Measurements from ENCODE around the gene RPP25. TPM values are rescaled to one million over a fixed set of nuclear protein-coding genes. Genes with fewer than 3 reads are reported as not detected.

RPP25 gene
- total and polyA plus RNA-seq, 8 donors: 3.0 to 6.7 (median 4.7) TPM

GRCh38 chr15:74983725-74984231, 27.2 kb upstream of the RPP25 start:
- intact Hi-C loops (cut with DNase I): no loop called here

GRCh38 chr15:74982183-74982582, 25.6 kb upstream of the RPP25 start:
- Histone ChIP-seq H3K27me3 (no peaks in the 10 kb centered on the region), H3K4me3 (no peak overlapping the region), H3K4me1 (no peaks in the 10 kb centered on the region), H3K36me3 (no peaks in the 10 kb centered on the region), H3K27ac (no peak overlapping the region), H3K9me3 (no peaks in the 10 kb centered on the region)
- DNase-seq (no peak), ATAC-seq (no peak), FAIRE-seq (no peak)
- intact Hi-C loops (cut with DNase I): no loop called here
- TF ChIP-seq CTCF (IDR thresholded peaks at IDR 0.05): no peak
- 74 to 76% methylated on average over 5 of the region's 5 CpGs for whole genome bisulfite sequencing, 2 donors

More at GRCh38 chr15:74983725-74984231, 27.2 kb upstream of the RPP25 start:
- DNase-seq (peak in 1 of 6 donors; percentile 4), FAIRE-seq (no peak), ATAC-seq (no peak)
- no peak overlapping the region for H3K4me3 ChIP-seq
- H3K4me1 ChIP-seq: no peaks in the 10 kb centered on the region
- no peaks in the 10 kb centered on the region for H3K27me3 ChIP-seq
- H3K27ac ChIP-seq: no peak overlapping the region
- H3K9me3 ChIP-seq: no peaks in the 10 kb centered on the region
- WGBS, 2 donors: 27 to 30% methylated on average over 4 of the region's 4 CpGs
- no peaks in the 10 kb centered on the region for H3K36me3 ChIP-seq
- TF ChIP-seq CTCF (IDR thresholded peaks at IDR 0.05): no peak

GRCh38 chr15:74978503-74978902, 21.9 kb upstream of the RPP25 start:
- TF ChIP-seq CTCF (IDR thresholded peaks at IDR 0.05): no peak
- Histone ChIP-seq H3K4me1 (no peaks in the 10 kb centered on the region), H3K36me3 (no peaks in the 10 kb centered on the region), H3K9me3 (no peaks in the 10 kb centered on the region), H3K27me3 (no peaks in the 10 kb centered on the region), H3K4me3 (no peak overlapping the region), H3K27ac (no peak overlapping the region)
- DNase-seq: peak in 1 of 6 donors; percentile 21
- WGBS, 2 donors: 28 to 29% methylated on average over 3 of the region's 3 CpGs
- no peak for ATAC-seq
- FAIRE-seq: no peak
- intact Hi-C loops (cut with DNase I): no loop called here

GRCh38 chr15:74978077-74978476, 21.5 kb upstream of the RPP25 start:
- no peak for ATAC-seq
- TF ChIP-seq CTCF (IDR thresholded peaks at IDR 0.05): no peak
- WGBS, 2 donors: 85 to 88% methylated on average over 1 of the region's 1 CpG
- no peaks in the 10 kb centered on the region for H3K4me1 ChIP-seq
- H3K36me3 ChIP-seq: no peaks in the 10 kb centered on the region
- H3K27me3 ChIP-seq: no peaks in the 10 kb centered on the region
- H3K27ac ChIP-seq: no peak overlapping the region
- intact Hi-C loops (cut with DNase I): no loop called here
- FAIRE-seq: no peak
- no peak for DNase-seq
- H3K4me3 ChIP-seq: no peak overlapping the region
- no peaks in the 10 kb centered on the region for H3K9me3 ChIP-seq

- Histone ChIP-seq H3K4me1 (no peaks in the 10 kb centered on the region), H3K36me3 (no peaks in the 10 kb centered on the region), H3K27ac (no peak overlapping the region), H3K9me3 (no peaks in the 10 kb centered on the region), H3K27me3 (no peaks in the 10 kb centered on the region), H3K4me3 (no peak overlapping the region)
- intact Hi-C loops (cut with DNase I): no loop called here
- no peak for ATAC-seq
- no peak for DNase-seq
- no peak for FAIRE-seq
- TF ChIP-seq CTCF (IDR thresholded peaks at IDR 0.05): no peak
- WGBS, 2 donors: 66 to 70% methylated on average over 4 of the region's 4 CpGs
Observed at GRCh38 chr15:74977599-74977998, 21.0 kb upstream of the RPP25 start.

Data from pancreas (tissue), 10 donors.